Gastrocnemius medialis (tissue), 4 donors: ENCODE results near the gene CCDC80.

Experiments used
- CTCF ChIP-seq, 5 experiments: fragments of 450-650 bp in 3 of 5; fragments of 200-600 bp in 2 of 5; sonication (generic) in 2 of 5; IDR thresholded peaks in 4 of 5; conservative IDR thresholded peaks in 1 of 5; 1 replicate in 4 of 5; 2 replicates in 1 of 5; pipeline ENCODE4 v1.5.1; 2016 to 2019; ENCODE audit warnings: antibody characterized with exemption in 5 of 5, mild to moderate bottlenecking in 3 of 5, moderate library complexity in 3 of 5
- POLR2A ChIP-seq, 2 donors: fragments of 450-650 bp; IDR thresholded peaks; one replicate each; pipeline ENCODE4 v1.6.1; 2017; ENCODE audit warnings: antibody characterized with exemption in 2 of 2, mild to moderate bottlenecking in 2 of 2, moderate library complexity in 2 of 2

GRCh38 chr3:112656043-112656442 is 15.1 kb upstream of the CCDC80 start:
- TF ChIP-seq CTCF (IDR thresholded peaks at IDR 0.05 in 4 of 5, conservative IDR thresholded peaks at IDR 0.05 in 1 of 5) (no peak), POLR2A (IDR thresholded peaks at IDR 0.05) (no peak)
